K562 (cell line): ENCODE measurements around the gene ISG20L2. TPM values are rescaled to one million over a fixed set of nuclear protein-coding genes. Genes with fewer than 3 reads are reported as not detected.

Experiments used
- ARHGAP35 ChIP-seq: fragments of 450-650 bp; IDR thresholded peaks from 2 replicates; pipeline ENCODE4 v1.6.1; 2018; ENCODE audit not compliant: partially characterized antibody
- BRD9 ChIP-seq: fragments of 450-650 bp; IDR thresholded peaks from 2 replicates; pipeline ENCODE4 v1.6.1; 2018; ENCODE audit warnings: low read depth; ENCODE audit not compliant: partially characterized antibody
- CHD2 ChIP-seq: IDR thresholded peaks from 2 replicates; pipeline ENCODE4 v1.6.1; 2011; ENCODE audit warnings: low read depth, low read length
- ESRRA ChIP-seq: fragments of 450-650 bp; IDR thresholded peaks from 2 replicates; pipeline ENCODE4 v1.6.1; 2014; ENCODE audit warnings: low read depth, mild to moderate bottlenecking, moderate library complexity, borderline replicate concordance
- FOXK1 ChIP-seq: sonication (generic); formaldehyde crosslinking; IDR thresholded peaks from 2 replicates; pipeline ENCODE4 v1.8.0; 2022; ENCODE audit warnings: missing genetic modification reagents, mild to moderate bottlenecking, borderline replicate concordance
- GTF2E2 ChIP-seq: fragments of 200-800 bp; sonication (Bioruptor generic); IDR thresholded peaks from 2 replicates; pipeline ENCODE4 v1.6.1; 2016; ENCODE audit warnings: missing genetic modification characterization, missing compliant biosample characterization
- KLF10 ChIP-seq: fragments of 250-450 bp; sonication (Bioruptor Pico); IDR thresholded peaks from 2 replicates; pipeline ENCODE4 v1.6.1; 2021; ENCODE audit warnings: matching md5 sums
- MEIS2 ChIP-seq: fragments of 450-650 bp; IDR thresholded peaks from 2 replicates; pipeline ENCODE4 v1.6.1; 2014; ENCODE audit warnings: mild to moderate bottlenecking; ENCODE audit not compliant: partially characterized antibody
- PHB ChIP-seq: fragments of 250-450 bp; sonication (Bioruptor Pico); IDR thresholded peaks from 2 replicates; pipeline ENCODE4 v1.5.0; 2021
- PRPF4 ChIP-seq: fragments of 200-400 bp; formaldehyde crosslinking; IDR thresholded peaks from one replicate; pipeline ENCODE4 v1.6.1; 2017; ENCODE audit warnings: low read length, low read depth, mild to moderate bottlenecking; ENCODE audit not compliant: insufficient read depth, poor library complexity, severe bottlenecking
- PTRF ChIP-seq: fragments of 450-650 bp; IDR thresholded peaks from 2 replicates; pipeline ENCODE4 v1.6.1; 2016; ENCODE audit warnings: mild to moderate bottlenecking, missing genetic modification characterization, missing compliant biosample characterization
- RBM15 ChIP-seq: fragments of 200-400 bp; formaldehyde crosslinking; IDR thresholded peaks from 2 replicates; pipeline ENCODE4 v1.6.1; 2018; ENCODE audit warnings: mild to moderate bottlenecking, low read length, moderate library complexity; ENCODE audit not compliant: insufficient read depth
- TARDBP ChIP-seq: fragments of 450-650 bp; IDR thresholded peaks from 2 replicates; pipeline ENCODE4 v1.6.1; 2016
- XRCC3 ChIP-seq: fragments of 450-650 bp; IDR thresholded peaks from 2 replicates; pipeline ENCODE4 v1.6.1; 2017; ENCODE audit warnings: mild to moderate bottlenecking, moderate library complexity
- ZFP30 ChIP-seq: fragments of 250-450 bp; sonication (Bioruptor Pico); IDR thresholded peaks from 2 replicates; pipeline ENCODE4 v1.8.0; 2022; ENCODE audit warnings: moderate library complexity, mild to moderate bottlenecking, inconsistent platforms, borderline replicate concordance
- ZNF134 ChIP-seq: fragments of 250-450 bp; sonication (Bioruptor Pico); conservative IDR thresholded peaks from 2 replicates; pipeline ENCODE4 v1.4.0; 2020
- ZNF24 ChIP-seq: fragments of 450-650 bp; IDR thresholded peaks from 2 replicates; pipeline ENCODE4 v1.6.1; 2016
- ZNF282 ChIP-seq: sonication (generic); formaldehyde crosslinking; IDR thresholded peaks from 2 replicates; pipeline ENCODE4 v1.8.1; 2023; ENCODE audit warnings: missing genetic modification reagents
- polyA plus RNA-seq, 8 experiments: library from polyadenylated mRNA; depleted of rRNA in 4 of 8; stranded (reverse) in 5 of 8; unstranded in 3 of 8; fragments of >200 nt; fragmentation: Nextera tagmentation in 2 of 8; fragmentation: Illumina TruSeq in 1 of 8; extraction: Ambion mirVana in 2 of 8; extraction: Trizol in 1 of 8; gene quantifications; 2 replicates each; pipeline versions ENCODE4 v1.2.1 to v1.2.3, GENCODE V29; 2011 to 2014; ENCODE audit warnings: inconsistent platforms in 1 of 8, missing spikeins in 1 of 8
- total RNA-seq, 7 experiments: library from RNA; depleted of rRNA in 6 of 7; stranded (reverse); fragments of >200 nt in 6 of 7; fragmentation: Illumina TruSeq in 2 of 7; extraction: Trizol in 2 of 7; gene quantifications; 2 replicates each; pipeline versions ENCODE4 v1.2.1 to v1.2.3, GENCODE V29; 2011 to 2021; ENCODE audit warnings: low replicate concordance in 1 of 7
- TF ChIP-seq, protein P1 (sequence below): fragments of 450-650 bp; IDR thresholded peaks from 2 replicates; pipeline ENCODE4 v1.6.1; 2016; ENCODE audit warnings: low read depth
- TF ChIP-seq, protein P2 (sequence below), 2 experiments: IDR thresholded peaks; 2 replicates each; pipeline ENCODE4 v1.6.1; 2012; ENCODE audit warnings: improper control_type of control experiment in 2 of 2, low read depth in 2 of 2, low read length in 2 of 2, borderline replicate concordance in 1 of 2

The ISG20L2 gene
- total and polyA plus RNA-seq, 9 of the 15 experiments (the other 6 are each of a cell fraction or from before 2014, with no cell fraction given): 21.3 to 130 (median 50.3) TPM

DNA sequence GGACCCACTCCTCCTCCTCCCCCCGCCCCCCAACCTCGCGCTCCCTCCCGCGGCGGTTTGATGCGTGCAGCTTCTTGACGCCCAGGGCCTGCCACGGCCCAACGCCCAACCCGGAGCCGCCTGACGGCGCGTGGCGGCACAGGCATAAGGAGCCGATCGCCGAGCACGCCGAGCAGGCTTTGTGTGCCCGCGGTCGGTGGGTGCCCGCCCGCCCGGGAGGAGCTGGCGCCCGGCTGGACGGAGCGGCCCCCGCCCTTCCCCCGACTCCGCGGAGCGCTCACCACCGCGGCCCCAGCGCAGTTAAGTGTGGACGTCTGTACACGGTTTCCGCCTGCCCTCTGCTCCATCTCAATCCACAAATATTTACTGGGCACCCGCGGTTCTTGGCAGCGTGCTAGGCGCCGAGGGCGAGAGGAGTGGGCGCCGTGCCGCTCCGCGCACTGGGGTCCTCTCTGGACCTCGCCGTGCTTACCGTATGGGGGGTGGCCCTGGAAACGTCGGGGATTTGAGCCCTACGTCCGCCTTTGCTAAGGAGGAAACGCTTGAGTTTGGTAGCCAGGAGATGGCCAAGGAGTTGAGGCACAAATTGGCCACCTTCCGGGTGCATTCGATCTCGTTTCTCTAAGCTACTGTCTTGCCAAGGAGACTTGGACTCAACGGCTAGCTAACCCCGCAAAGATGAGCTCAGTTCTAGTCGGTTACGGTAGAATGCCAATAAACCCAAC is 23.4 kb upstream of the ISG20L2 start (continued):
- TF ChIP-seq, protein P1, sequence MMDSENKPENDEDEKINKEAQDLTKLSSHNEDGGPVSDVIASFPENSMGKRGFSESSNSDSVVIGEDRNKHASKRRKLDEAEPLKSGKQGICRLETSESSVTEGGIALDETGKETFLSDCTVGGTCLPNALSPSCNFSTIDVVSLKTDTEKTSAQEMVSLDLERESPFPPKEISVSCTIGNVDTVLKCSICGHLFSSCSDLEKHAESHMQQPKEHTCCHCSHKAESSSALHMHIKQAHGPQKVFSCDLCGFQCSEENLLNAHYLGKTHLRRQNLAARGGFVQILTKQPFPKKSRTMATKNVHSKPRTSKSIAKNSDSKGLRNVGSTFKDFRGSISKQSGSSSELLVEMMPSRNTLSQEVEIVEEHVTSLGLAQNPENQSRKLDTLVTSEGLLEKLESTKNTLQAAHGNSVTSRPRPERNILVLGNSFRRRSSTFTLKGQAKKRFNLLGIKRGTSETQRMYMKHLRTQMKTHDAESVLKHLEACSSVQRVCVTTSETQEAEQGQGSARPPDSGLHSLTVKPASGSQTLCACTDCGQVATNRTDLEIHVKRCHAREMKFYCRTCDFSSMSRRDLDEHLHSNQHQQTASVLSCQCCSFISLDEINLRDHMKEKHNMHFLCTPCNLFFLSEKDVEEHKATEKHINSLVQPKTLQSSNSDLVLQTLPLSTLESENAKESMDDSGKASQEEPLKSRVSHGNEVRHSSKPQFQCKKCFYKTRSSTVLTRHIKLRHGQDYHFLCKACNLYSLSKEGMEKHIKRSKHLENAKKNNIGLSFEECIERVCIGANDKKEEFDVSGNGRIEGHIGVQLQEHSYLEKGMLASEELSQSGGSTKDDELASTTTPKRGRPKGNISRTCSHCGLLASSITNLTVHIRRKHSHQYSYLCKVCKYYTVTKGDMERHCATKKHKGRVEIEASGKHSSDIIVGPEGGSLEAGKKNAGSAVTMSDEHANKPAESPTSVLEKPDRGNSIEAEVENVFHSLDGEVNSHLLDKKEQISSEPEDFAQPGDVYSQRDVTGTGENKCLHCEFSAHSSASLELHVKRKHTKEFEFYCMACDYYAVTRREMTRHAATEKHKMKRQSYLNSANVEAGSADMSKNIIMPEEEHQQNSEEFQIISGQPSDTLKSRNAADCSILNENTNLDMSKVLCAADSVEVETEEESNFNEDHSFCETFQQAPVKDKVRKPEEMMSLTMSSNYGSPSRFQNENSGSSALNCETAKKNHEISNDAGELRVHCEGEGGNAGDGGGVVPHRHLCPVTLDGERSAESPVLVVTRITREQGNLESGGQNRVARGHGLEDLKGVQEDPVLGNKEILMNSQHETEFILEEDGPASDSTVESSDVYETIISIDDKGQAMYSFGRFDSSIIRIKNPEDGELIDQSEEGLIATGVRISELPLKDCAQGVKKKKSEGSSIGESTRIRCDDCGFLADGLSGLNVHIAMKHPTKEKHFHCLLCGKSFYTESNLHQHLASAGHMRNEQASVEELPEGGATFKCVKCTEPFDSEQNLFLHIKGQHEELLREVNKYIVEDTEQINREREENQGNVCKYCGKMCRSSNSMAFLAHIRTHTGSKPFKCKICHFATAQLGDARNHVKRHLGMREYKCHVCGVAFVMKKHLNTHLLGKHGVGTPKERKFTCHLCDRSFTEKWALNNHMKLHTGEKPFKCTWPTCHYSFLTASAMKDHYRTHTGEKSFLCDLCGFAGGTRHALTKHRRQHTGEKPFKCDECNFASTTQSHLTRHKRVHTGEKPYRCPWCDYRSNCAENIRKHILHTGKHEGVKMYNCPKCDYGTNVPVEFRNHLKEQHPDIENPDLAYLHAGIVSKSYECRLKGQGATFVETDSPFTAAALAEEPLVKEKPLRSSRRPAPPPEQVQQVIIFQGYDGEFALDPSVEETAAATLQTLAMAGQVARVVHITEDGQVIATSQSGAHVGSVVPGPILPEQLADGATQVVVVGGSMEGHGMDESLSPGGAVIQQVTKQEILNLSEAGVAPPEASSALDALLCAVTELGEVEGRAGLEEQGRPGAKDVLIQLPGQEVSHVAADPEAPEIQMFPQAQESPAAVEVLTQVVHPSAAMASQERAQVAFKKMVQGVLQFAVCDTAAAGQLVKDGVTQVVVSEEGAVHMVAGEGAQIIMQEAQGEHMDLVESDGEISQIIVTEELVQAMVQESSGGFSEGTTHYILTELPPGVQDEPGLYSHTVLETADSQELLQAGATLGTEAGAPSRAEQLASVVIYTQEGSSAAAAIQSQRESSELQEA: no peak
- TF ChIP-seq GTF2E2: no peak
- TF ChIP-seq MEIS2: peak; percentile 5
- no peak for TF ChIP-seq PHB (CRISPR knock-in tag)
- TF ChIP-seq FOXK1 (CRISPR knock-in tag): no peak
- TF ChIP-seq BRD9: no peak
- TF ChIP-seq ZFP30 (CRISPR knock-in tag): no peak
- TF ChIP-seq ARHGAP35: no peak
- TF ChIP-seq XRCC3: no peak
- TF ChIP-seq PRPF4: no peak
- TF ChIP-seq RBM15: no peak
- 0 out of 2 replicates have a peak, but pooled peaks have one; percentile 27 for TF ChIP-seq ZNF134 (CRISPR knock-in tag)
- no peak for TF ChIP-seq ZNF24
- TF ChIP-seq, protein P2, sequence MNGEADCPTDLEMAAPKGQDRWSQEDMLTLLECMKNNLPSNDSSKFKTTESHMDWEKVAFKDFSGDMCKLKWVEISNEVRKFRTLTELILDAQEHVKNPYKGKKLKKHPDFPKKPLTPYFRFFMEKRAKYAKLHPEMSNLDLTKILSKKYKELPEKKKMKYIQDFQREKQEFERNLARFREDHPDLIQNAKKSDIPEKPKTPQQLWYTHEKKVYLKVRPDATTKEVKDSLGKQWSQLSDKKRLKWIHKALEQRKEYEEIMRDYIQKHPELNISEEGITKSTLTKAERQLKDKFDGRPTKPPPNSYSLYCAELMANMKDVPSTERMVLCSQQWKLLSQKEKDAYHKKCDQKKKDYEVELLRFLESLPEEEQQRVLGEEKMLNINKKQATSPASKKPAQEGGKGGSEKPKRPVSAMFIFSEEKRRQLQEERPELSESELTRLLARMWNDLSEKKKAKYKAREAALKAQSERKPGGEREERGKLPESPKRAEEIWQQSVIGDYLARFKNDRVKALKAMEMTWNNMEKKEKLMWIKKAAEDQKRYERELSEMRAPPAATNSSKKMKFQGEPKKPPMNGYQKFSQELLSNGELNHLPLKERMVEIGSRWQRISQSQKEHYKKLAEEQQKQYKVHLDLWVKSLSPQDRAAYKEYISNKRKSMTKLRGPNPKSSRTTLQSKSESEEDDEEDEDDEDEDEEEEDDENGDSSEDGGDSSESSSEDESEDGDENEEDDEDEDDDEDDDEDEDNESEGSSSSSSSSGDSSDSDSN (IDR thresholded peaks at IDR 0.05; ENCODE audit: borderline replicate concordance in 1 of 2, low read depth in 2 of 2, low read length in 2 of 2): no peak
- TF ChIP-seq ZNF282: no peak
- TF ChIP-seq ESRRA: no peak
- no peak for TF ChIP-seq KLF10 (CRISPR knock-in tag)
- no peak for TF ChIP-seq PTRF
- peak; percentile 71; the same call in 1 of the 2 replicates for TF ChIP-seq TARDBP
- peak; percentile 53 for TF ChIP-seq CHD2
